CD4-positive, alpha-beta T cell treated with Interferon alpha-2 for 1 hour (primary cell): Measurements from ENCODE around the gene ARHGEF10L.

Experiments used
- DNase-seq, 2 donors: peaks; one replicate each; pipeline ENCODE4 v3.0.0-alpha.2; 2020 to 2022

ARHGEF10L gene

GRCh38 chr1:17637055-17637454 lies 97.6 kb downstream of the ARHGEF10L start:
- DNase-seq: no peak

- DNase-seq: no peak
These were observed 100.3 kb downstream of the ARHGEF10L start for GRCh38 chr1:17639703-17640340.

DNA sequence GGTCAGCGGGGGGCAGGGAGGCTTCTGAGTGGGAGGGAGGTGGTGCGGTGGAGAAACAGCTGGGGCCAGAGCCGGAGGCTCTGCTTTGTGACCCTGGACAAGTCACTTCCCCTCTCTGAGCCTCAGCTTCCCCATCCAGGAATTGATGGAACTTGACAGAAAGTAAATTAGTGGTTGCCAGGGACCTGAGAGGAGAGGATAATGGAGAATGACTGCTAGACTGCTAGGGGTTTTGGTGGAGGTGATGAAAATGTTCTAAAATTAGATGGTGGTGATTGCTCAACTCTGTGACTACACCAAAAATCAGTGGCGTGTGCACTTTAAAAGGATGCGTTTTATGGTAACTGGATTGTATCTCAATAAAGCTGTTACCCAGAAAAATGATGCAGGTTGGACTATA lies 100.9 kb downstream of the ARHGEF10L start:
- DNase-seq: peak in 1 of 2 donors; percentile 3

DNA sequence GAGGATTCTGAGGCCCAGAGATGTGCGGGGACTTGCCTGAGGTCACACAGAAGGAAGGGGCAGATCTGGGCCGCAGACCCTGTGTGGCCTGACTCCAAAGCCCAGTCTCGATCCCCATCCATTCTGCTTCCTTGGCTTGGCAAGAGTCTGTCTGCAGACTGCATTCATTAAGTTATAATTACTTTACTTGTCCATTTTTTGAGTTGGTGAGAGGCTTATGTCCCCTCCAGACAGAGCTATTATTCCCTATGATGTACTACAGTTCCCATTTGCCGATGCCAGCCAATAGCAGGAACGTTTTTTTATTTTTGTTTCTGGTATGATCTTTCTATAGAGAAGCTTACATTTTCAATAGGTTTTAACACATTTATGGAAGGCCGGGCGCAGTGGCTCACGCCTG lies 101.5 kb downstream of the ARHGEF10L start:
- DNase-seq: no peak

- no peak for DNase-seq
These were observed 102.7 kb downstream of the ARHGEF10L start for GRCh38 chr1:17642169-17642568.

DNA sequence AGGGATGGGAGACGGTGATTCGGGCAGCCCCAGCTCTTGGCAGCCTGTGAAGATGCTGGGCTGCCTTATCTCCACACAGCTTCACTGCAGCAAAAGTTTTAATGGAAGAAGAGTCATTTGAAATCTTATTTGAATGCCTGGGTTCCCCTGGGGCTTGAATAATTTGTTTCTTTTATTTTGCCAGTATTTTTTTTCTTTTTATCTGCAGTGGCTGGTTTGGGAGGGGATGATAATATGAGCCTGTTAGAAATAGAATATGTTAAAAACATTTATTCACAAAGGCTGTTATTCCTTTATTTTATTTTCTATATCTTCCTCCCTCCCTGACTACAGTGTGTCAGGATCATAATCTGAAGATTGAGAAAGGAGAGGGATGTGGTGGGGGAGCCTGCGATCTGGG lies 103.4 kb downstream of the ARHGEF10L start:
- no peak for DNase-seq

- DNase-seq: no peak
These were observed 104.6 kb downstream of the ARHGEF10L start for GRCh38 chr1:17643861-17644703.

DNA sequence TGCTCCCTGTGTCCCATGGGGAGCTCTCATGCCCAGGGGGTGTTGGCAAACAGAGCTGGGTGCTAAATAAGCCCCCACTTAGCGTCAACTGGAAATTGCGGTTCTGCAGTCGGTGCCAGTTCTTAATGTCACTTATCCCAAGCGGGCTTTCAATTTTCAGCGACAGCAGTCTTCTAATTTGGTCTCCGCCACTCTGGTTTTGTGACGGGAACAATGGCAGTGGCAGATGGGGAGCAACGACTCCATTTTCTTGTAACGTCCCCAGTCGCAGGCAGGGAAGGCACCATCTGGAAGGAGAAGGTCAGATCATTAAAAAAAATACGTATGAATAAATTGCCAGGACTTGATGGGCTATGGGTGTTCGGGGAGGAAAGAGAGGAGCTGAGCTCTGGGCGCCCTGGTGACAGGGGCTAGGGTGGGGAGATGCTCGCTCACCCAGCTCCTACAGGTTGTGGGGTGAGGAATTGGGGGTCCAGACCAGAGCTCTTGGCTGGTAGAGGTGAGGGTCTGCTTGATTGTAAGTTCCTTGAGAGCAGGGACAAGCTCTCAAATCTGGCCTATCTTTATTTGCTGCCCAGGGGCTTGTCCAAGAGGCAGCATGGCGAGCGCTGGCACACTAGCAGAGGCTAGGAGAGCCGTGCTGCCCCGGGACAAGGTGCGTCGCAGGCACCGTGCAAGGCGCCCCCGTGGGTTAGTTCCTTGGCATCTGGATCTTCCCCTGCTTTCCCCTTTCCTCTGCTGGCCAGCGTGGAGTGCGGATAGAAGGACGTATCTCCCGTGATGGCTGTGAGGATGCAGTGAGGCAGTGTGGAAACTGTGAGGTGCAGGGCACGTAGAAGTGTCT lies 105.8 kb downstream of the ARHGEF10L start:
- no peak for DNase-seq

DNA sequence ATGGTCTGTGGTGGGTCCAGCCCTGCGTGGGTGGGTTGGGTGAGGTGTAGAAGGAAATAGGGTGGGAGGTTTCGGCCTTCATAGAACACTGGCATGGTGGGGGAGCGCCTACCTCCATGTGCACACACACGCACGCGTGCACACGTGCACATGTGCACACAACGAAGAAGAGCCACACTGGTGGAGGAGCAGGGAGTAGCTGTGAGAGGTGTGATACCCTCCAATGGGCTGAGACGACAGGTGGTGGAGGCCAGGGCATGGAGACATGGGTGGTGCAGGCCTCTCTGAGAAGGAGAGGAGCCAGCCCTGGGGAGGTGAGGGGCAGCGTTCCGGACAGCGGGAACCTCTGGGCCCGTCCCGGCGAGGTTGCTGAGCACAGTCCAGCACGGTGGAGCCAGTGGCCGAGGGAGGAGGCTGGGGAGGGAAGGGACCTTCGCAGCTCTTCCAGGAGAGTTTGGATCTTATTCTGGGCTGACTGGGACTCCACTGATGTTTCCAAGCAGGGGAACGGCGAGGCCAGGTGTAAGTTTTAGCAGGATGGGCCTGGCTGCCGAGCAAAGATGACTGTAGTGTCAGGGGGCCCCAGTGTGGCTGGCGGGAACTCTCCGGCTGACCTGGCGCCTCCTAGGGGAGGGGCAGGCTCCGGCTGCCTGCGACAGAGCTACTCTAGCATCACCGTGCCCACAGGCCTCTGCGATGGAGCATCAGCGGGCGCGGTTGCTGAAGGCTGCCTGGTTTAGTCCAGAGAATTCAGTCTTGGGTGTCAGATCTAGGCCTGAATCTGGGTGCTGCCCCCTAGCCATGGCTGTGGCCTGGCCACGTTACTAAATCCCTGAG lies 107.2 kb downstream of the ARHGEF10L start:
- no peak for DNase-seq

- DNase-seq: no peak
These were observed 109.1 kb downstream of the ARHGEF10L start for GRCh38 chr1:17648457-17649145.

DNA sequence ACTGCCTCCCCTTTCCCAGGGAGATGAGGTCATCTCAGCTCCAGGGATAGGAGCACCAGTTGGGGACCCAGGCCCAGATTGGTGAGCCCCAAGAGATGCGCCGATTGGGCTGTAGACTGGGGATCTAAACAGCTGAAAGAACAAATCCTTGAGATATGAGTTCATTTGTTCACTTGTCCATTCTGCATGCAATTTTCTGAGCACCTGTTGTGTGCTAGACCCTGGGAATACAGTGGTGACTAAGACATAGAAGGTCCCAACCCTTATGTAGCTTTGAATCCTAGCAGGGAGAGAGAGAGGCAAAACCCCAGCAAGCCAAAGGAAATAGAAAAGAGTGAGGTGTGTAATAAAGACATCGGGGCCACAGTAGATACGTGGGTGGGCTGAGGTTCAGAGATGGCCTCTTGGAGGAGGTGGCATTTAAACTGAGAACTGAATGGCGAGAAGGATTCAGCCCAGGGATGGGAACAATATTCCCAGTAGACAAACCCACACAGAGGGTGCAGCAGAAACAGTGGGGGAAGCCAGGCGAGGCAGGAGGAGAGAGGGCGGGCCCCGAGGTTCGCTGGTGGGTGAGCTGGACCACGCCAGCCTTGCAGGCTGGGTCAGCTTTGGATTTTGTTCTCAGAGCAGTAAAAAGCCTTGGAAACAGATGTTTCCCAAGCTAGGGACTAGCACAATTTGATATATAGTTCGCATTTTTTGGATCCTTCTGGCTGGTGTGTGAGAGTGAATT lies 110.0 kb downstream of the ARHGEF10L start:
- DNase-seq: no peak

GRCh38 chr1:17653276-17653675 lies 113.8 kb downstream of the ARHGEF10L start:
- no peak for DNase-seq

DNA sequence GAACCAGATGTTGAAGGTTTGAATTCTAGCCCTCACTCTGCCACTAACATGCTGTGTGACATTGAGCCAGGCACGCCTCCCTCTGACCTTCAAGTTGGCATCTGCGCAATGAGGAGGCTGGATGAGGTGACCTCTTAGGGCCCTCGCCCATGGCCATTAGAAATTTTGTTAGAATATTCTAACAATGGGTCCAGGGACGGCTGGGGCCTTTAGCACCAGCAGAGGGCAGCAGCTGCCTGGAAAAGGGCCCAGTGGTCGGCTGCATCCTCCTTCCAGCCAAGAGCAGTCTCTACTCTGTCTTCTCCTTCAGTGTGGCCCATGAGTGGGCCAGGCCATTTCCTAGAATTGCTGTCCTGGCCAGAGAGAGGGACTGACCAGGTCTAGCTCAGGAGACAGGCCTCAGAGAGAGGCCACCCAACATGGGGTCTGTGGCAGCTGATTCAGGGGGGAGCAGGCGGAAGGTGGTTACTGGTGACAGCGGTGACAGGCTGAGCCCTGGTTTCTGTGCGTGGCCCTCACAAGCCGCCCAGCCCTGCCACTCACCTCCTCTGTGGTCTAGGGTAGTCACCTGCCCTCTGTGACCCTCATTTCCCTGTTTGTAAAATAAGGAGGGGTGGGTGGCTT lies 114.3 kb downstream of the ARHGEF10L start:
- no peak for DNase-seq

DNA sequence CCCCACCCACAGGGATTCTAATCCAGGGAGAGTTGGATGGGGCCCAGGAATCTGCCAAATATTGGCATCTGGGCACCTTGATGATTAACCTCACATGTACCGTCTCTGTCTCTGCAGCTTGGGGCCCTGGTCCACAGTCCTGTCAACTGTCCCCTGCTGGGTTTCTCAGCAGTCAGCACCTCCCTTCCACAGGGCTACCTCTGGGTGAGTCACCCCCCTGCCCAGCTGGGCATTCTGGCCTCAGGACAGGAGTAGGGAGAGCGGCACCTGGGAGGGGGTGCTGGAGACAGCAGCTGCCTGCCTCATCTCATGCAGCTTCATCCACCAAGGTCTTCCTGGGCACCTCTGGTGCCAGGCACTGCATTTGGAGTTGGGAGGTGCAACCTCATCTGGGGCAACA lies 115.0 kb downstream of the ARHGEF10L start:
- no peak for DNase-seq

GRCh38 chr1:17655169-17655568 lies 115.7 kb downstream of the ARHGEF10L start:
- DNase-seq: no peak

DNA sequence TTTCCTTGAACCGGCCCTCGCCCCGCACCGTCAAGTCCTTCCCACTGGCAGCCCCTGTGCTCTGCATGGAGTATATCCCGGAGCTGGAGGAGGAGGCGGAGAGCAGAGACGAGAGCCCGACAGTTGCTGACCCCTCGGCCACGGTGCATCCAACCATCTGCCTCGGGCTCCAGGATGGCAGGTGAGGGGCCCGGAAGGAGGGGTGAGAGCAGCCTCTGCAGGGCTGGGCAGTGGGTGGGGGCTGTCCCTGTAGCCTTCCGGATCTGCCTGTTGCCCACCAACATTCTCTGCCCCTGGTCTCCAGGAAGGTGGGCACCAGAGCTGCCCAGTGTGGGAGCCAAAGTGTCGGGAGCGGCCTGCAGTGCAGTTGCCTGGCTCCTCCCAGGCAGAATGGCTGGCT lies 116.4 kb downstream of the ARHGEF10L start:
- no peak for DNase-seq

DNA sequence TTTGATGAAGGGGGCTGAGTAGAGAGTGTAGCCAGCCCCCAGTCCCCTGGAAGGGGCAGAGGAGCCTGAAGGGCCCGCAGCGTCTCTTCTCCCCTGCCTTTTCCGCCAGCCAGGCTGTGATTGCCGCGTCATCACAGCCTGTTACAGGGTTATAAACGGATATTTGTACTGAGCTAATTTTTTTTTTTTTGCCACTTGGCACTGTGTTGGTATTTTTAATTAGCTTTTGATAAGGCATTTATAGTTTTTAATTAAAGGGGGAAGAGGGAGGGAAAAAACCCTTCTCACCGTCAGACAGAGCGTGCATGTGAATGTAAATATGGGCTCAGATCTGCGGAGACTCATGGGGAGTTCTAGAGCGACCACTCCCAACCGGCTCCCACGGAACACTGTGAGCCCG lies 117.9 kb downstream of the ARHGEF10L start:
- DNase-seq: no peak

GRCh38 chr1:17658837-17659236 lies 119.3 kb downstream of the ARHGEF10L start:
- peak in 1 of 2 donors; percentile 20 for DNase-seq

GRCh38 chr1:17661546-17662157 lies 122.2 kb downstream of the ARHGEF10L start:
- peak; percentile 29 to 40 for DNase-seq

DNA sequence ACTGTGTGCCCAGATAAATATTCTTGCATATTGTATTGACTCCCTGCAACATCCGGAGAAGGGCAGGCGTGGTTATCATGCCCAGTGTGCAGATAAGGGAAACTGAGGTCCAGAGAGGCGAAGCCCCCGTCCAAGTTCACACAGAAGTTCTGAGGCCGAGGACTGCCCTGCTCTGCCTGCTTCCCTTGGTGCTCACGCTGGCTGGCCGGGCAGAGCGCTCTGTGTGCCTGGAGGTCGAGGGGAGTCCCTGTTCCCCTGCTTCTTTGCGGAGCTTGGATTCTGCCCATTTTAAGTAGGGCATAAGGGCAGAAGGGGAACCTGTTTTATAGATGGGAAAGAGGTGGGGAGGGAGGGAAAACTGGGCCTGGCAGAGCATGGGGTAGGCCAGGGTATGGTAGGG lies 122.8 kb downstream of the ARHGEF10L start:
- DNase-seq: no peak
